ENCODE results near the gene SATB2. TPM values are rescaled to one million over a fixed set of nuclear protein-coding genes. Genes with fewer than 3 reads are reported as not detected.

The SATB2 gene
- total RNA-seq, 3 donors from 2014 or later: 2.3 to 12.2 (median 8.2) TPM

GRCh38 chr2:199477277-199477834 lies 19.6 kb upstream of the SATB2 start:
- peaks cover 0 to 30% of the 10 kb centered on the region in 2 donors for H3K27me3 ChIP-seq
- no peaks in the 10 kb centered on the region for H3K36me3 ChIP-seq
- intact Hi-C loops (cut with DNase I; ENCODE audit: low total_unique reads): no loop called here
- TF ChIP-seq CTCF (IDR thresholded peaks at IDR 0.05): no peak
- no peak for TF ChIP-seq POLR2A (IDR thresholded peaks at IDR 0.05)
- TF ChIP-seq POLR2AphosphoS5 (IDR thresholded peaks at IDR 0.05): no peak
- no peak overlapping the region for H3K4me3 ChIP-seq
- H3K4me1 ChIP-seq: no peaks in the 10 kb centered on the region
- no peak for DNase-seq (ENCODE audit: low spot score in 2 of 2)
- H3K9me3 ChIP-seq: no peaks in the 10 kb centered on the region
- H3K27ac ChIP-seq: no peak overlapping the region

- peak overlapping the region in 1 of 3 donors; percentile 52 for H3K4me3 ChIP-seq
- TF ChIP-seq CTCF (IDR thresholded peaks at IDR 0.05) (peak in 1 of 3 donors; percentile 25), POLR2A (IDR thresholded peaks at IDR 0.05) (no peak)
Observed at GRCh38 chr2:199471443-199472057, 13.8 kb upstream of the SATB2 start.

GRCh38 chr2:199470672-199471442 lies 13.1 kb upstream of the SATB2 start:
- Histone ChIP-seq H3K27me3 (peaks cover 6 to 95% of the 10 kb centered on the region in 2 donors), H3K36me3 (no peaks in the 10 kb centered on the region), H3K27ac (no peak overlapping the region), H3K4me3 (peak overlapping the region in 1 of 3 donors; percentile 52), H3K9me3 (no peaks in the 10 kb centered on the region), H3K4me1 (peaks cover 0 to 3% of the 10 kb centered on the region in 2 donors)
- TF ChIP-seq POLR2A (IDR thresholded peaks at IDR 0.05): no peak
- TF ChIP-seq POLR2AphosphoS5 (IDR thresholded peaks at IDR 0.05): no peak
- TF ChIP-seq CTCF (IDR thresholded peaks at IDR 0.05): no peak
- intact Hi-C loops (cut with DNase I; ENCODE audit: low total_unique reads): no loop called here
- DNase-seq (ENCODE audit: low spot score in 2 of 2): no peak

More at GRCh38 chr2:199471443-199472057, 13.8 kb upstream of the SATB2 start:
- no peak overlapping the region for H3K27ac ChIP-seq
- H3K36me3 ChIP-seq: no peaks in the 10 kb centered on the region
- intact Hi-C loops (cut with DNase I; ENCODE audit: low total_unique reads): no loop called here
- no peaks in the 10 kb centered on the region for H3K9me3 ChIP-seq
- peaks cover 6 to 88% of the 10 kb centered on the region in 2 donors for H3K27me3 ChIP-seq
- H3K4me1 ChIP-seq: peaks cover 0 to 3% of the 10 kb centered on the region in 2 donors
- no peak for DNase-seq (ENCODE audit: low spot score in 2 of 2)

GRCh38 chr2:199470361-199470671 lies 12.6 kb upstream of the SATB2 start:
- no peak for DNase-seq (ENCODE audit: low spot score in 2 of 2)
- H3K4me3 ChIP-seq: no peak overlapping the region
- no peaks in the 10 kb centered on the region for H3K9me3 ChIP-seq
- H3K36me3 ChIP-seq: no peaks in the 10 kb centered on the region
- no peak for TF ChIP-seq POLR2AphosphoS5 (IDR thresholded peaks at IDR 0.05)
- TF ChIP-seq CTCF (IDR thresholded peaks at IDR 0.05): no peak
- no peak for TF ChIP-seq POLR2A (IDR thresholded peaks at IDR 0.05)
- H3K27me3 ChIP-seq: peaks cover 6 to 97% of the 10 kb centered on the region in 2 donors
- no peak overlapping the region for H3K27ac ChIP-seq
- intact Hi-C loops (cut with DNase I; ENCODE audit: low total_unique reads): no loop called here
- H3K4me1 ChIP-seq: peaks cover 0 to 3% of the 10 kb centered on the region in 2 donors

All from breast epithelium (tissue), 4 donors.